Loucy (cell line): ENCODE results near the gene KIF23.
A peak's percentile ranks its signal among the peaks of the same experiment; 100 is the strongest.
"Not testable (repeated sequence)": the region's sequence is repeated elsewhere in the genome, so short reads cannot be mapped to it uniquely, and the experiment has no call there.

Experiments
- H2AFZ ChIP-seq: fragments of 200-600 bp; sonication (generic); 2 replicates; pipeline ENCODE4 v1.6.0; 2016; ENCODE audit warnings: antibody characterized with exemption, mild to moderate bottlenecking, low read length, moderate library complexity
- H3F3A ChIP-seq: fragments of 200-600 bp; 2 replicates; pipeline ENCODE4 v1.6.0; 2016; ENCODE audit warnings: antibody characterized with exemption, low read depth, mild to moderate bottlenecking
- H3K27me3 ChIP-seq: fragments of 200-600 bp; sonication (generic); 2 replicates; pipeline ENCODE4 v1.6.1; 2014; ENCODE audit warnings: low read length, mild to moderate bottlenecking; ENCODE audit not compliant: insufficient read depth, poor library complexity, severe bottlenecking
- H3K36me3 ChIP-seq: fragments of 200-600 bp; sonication (generic); 2 replicates; pipeline ENCODE4 v1.6.1; 2016; ENCODE audit warnings: low read length; ENCODE audit not compliant: insufficient read depth
- H3K4me1 ChIP-seq: fragments of 200-600 bp; sonication (generic); 2 replicates; pipeline ENCODE4 v1.5.1; 2014; ENCODE audit warnings: low read length, mild to moderate bottlenecking; ENCODE audit not compliant: insufficient read depth, poor library complexity, severe bottlenecking
- H3K4me2 ChIP-seq: fragments of 200-600 bp; sonication (generic); 2 replicates; pipeline ENCODE4 v1.6.0; 2014; ENCODE audit warnings: antibody characterized with exemption, low read length, low read depth, mild to moderate bottlenecking; ENCODE audit not compliant: poor library complexity, severe bottlenecking
- H3K4me3 ChIP-seq: fragments of 200-600 bp; sonication (generic); 2 replicates; pipeline ENCODE4 v1.5.1; 2014; ENCODE audit warnings: low read length, mild to moderate bottlenecking, mixed read lengths; ENCODE audit not compliant: poor library complexity, severe bottlenecking
- H3K79me2 ChIP-seq: fragments of 200-600 bp; sonication (generic); 2 replicates; pipeline ENCODE4 v1.6.1; 2014; ENCODE audit warnings: low read length; ENCODE audit not compliant: insufficient read depth
- H3K9ac ChIP-seq: fragments of 200-600 bp; sonication (generic); 2 replicates; pipeline ENCODE4 v1.6.0; 2014; ENCODE audit warnings: mild to moderate bottlenecking, low read depth, low read length, moderate library complexity; ENCODE audit not compliant: poor library complexity, severe bottlenecking
- H3K9me2 ChIP-seq: fragments of 200-600 bp; sonication (generic); replicated peaks from 2 replicates; pipeline ENCODE4 v1.6.1; 2016; ENCODE audit warnings: low read depth, low read length, mixed read lengths
- H3K9me3 ChIP-seq: fragments of 200-600 bp; sonication (generic); 2 replicates; pipeline ENCODE4 v1.6.1; 2014; ENCODE audit warnings: mild to moderate bottlenecking, antibody characterized with exemption, low read length, low read depth; ENCODE audit not compliant: insufficient read depth
- H4K20me1 ChIP-seq: fragments of 200-600 bp; sonication (generic); 2 replicates; pipeline ENCODE4 v1.6.0; 2014; ENCODE audit warnings: antibody characterized with exemption, low read length, mild to moderate bottlenecking; ENCODE audit not compliant: insufficient read depth, poor library complexity, severe bottlenecking
- EZH2phosphoT487 ChIP-seq: fragments of 200-600 bp; IDR thresholded peaks from 2 replicates; pipeline ENCODE4 v1.6.1; 2018; ENCODE audit warnings: antibody characterized with exemption, mild to moderate bottlenecking, moderate library complexity, borderline replicate concordance
- TF ChIP-seq, protein P1 (sequence below): fragments of 200-600 bp; sonication (generic); conservative IDR thresholded peaks from 2 replicates; pipeline ENCODE4 v1.5.1; 2014; ENCODE audit warnings: mild to moderate bottlenecking, antibody characterized with exemption, low read length

The KIF23 gene

DNA sequence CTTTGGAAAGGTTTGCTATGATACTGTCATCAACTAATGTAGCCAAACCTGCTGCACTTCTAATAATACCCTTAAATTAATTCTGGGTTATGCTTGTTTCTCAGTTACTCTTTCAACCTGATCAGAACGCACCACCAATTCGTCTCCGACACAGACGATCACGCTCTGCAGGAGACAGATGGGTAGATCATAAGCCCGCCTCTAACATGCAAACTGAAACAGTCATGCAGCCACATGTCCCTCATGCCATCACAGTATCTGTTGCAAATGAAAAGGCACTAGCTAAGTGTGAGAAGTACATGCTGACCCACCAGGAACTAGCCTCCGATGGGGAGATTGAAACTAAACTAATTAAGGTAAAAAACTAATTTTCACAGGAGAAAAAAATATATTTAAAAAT is 30.5 kb downstream of the KIF23 start:
- H3K9me2 ChIP-seq = no peaks in the 10 kb centered on the region
- H3F3A ChIP-seq = no peaks in the 10 kb centered on the region
- no peaks in the 10 kb centered on the region for H4K20me1 ChIP-seq
- H3K4me3 ChIP-seq = no peak overlapping the region
- H3K4me2 ChIP-seq = no peak overlapping the region
- H3K9ac ChIP-seq = no peak overlapping the region
- H3K9me3 ChIP-seq = no peaks in the 10 kb centered on the region
- H3K4me1 ChIP-seq = no peaks in the 10 kb centered on the region
- H3K27me3 ChIP-seq = no peaks in the 10 kb centered on the region
- no peaks in the 10 kb centered on the region for H3K79me2 ChIP-seq
- H2AFZ ChIP-seq = no peak overlapping the region
- H3K36me3 ChIP-seq = peaks cover 86% of the 10 kb centered on the region
- no peak for TF ChIP-seq EZH2phosphoT487
- TF ChIP-seq, protein P1, sequence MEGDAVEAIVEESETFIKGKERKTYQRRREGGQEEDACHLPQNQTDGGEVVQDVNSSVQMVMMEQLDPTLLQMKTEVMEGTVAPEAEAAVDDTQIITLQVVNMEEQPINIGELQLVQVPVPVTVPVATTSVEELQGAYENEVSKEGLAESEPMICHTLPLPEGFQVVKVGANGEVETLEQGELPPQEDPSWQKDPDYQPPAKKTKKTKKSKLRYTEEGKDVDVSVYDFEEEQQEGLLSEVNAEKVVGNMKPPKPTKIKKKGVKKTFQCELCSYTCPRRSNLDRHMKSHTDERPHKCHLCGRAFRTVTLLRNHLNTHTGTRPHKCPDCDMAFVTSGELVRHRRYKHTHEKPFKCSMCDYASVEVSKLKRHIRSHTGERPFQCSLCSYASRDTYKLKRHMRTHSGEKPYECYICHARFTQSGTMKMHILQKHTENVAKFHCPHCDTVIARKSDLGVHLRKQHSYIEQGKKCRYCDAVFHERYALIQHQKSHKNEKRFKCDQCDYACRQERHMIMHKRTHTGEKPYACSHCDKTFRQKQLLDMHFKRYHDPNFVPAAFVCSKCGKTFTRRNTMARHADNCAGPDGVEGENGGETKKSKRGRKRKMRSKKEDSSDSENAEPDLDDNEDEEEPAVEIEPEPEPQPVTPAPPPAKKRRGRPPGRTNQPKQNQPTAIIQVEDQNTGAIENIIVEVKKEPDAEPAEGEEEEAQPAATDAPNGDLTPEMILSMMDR = no peak

DNA sequence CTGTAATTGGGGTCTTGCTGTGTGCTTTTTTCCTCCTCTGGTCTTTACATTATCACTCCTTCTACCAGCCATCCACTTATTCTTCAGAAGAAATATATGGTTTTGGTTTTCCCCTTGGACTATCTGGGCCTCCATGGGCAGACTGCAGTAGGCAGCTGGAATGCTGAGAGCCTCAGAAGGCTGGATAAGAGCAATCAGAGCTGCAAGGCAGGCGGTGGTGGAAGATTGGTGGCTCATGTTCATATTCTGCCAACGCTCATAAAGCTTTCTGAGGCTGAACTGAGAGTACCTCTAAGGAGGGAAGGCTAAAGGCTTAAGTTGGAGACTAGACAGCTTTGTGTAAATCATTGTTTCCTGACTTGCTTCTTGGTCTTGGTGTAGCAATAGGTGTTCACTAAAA is 32.8 kb downstream of the KIF23 start:
- H3F3A ChIP-seq = no peaks in the 10 kb centered on the region
- H3K36me3 ChIP-seq = peaks cover 64% of the 10 kb centered on the region
- no peak overlapping the region for H2AFZ ChIP-seq
- no peak for TF ChIP-seq EZH2phosphoT487
- TF ChIP-seq, protein P1 = no peak
- no peaks in the 10 kb centered on the region for H3K79me2 ChIP-seq
- no peak overlapping the region for H3K9ac ChIP-seq
- no peaks in the 10 kb centered on the region for H4K20me1 ChIP-seq
- no peaks in the 10 kb centered on the region for H3K27me3 ChIP-seq
- no peaks in the 10 kb centered on the region for H3K9me3 ChIP-seq
- H3K9me2 ChIP-seq = no peaks in the 10 kb centered on the region
- H3K4me3 ChIP-seq = no peak overlapping the region
- peaks cover 8% of the 10 kb centered on the region for H3K4me1 ChIP-seq
- no peak overlapping the region for H3K4me2 ChIP-seq

DNA sequence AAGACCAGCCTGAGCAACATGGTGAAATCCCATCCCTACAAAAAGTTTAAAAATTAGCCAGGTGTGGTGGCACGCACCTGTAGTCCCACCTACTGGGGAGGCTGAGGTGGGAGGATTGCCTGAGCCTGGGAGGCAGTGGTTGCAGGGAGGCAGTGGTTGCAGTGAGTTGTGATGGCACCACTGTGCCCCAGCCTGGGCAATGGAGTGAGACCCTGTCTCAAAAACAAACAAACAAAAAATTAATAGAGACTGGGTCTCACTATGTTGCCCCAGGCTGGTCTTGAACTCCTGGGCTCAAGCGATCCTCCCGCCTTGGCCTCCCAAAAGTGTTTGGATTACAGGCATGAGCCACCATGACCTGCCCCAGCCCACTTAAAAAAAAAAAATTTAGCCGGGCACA is 36.1 kb downstream of the KIF23 start:
- Histone ChIP-seq H4K20me1 (peaks cover 25% of the 10 kb centered on the region), H3K4me1 (peaks cover 24% of the 10 kb centered on the region), H3K36me3 (peaks cover 43% of the 10 kb centered on the region; the same call in 1 of the 2 replicates), H3K79me2 (peaks cover 26% of the 10 kb centered on the region)
- H3K4me2 ChIP-seq, H3K27me3 ChIP-seq, H3K9ac ChIP-seq, H3K9me3 ChIP-seq, H3F3A ChIP-seq, H3K9me2 ChIP-seq, H3K4me3 ChIP-seq, H2AFZ ChIP-seq: not testable (repeated sequence)

DNA sequence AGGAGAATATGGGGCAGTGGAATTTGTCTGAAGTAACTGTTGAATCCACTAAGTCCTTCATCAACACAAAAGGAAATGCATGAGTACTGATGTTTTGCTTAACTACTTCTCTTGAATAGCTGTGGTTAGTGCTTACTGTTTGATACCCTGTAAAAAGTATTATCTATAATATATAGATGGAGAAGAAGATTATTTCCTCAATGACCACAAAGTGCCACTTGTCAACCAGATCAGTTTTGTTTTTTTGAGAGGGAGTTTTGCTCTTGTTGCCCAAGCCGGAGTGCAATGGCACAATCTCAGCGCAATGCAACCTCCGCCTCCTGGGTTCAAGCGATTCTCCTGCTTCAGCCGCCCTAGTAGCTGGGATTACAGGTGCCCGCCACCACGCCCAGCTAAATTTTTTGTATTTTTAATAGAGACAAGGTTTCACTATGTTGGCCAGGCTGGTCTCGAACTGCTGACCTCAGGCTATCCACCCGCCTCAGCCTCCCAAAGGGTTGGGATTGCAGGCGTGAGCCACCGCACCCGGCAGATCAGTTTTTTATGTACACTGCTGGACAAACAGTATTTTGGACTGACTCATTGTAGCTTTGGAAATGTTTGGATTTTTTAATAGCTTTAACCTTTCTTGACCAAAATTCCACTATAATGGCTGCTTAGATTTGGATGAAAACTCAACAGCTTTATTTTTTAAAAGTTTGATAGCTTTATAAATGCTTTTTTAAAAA is 37.0 kb downstream of the KIF23 start:
- H3K79me2 ChIP-seq = peaks cover 35% of the 10 kb centered on the region
- H3K9me3 ChIP-seq = no peaks in the 10 kb centered on the region
- no peak overlapping the region for H2AFZ ChIP-seq
- peaks cover 30% of the 10 kb centered on the region for H3K4me1 ChIP-seq
- H3F3A ChIP-seq = no peaks in the 10 kb centered on the region
- no peaks in the 10 kb centered on the region for H3K9me2 ChIP-seq
- H3K27me3 ChIP-seq = peaks cover 10% of the 10 kb centered on the region
- H3K36me3 ChIP-seq = peaks cover 43% of the 10 kb centered on the region; the same call in 1 of the 2 replicates
- H3K9ac ChIP-seq = peak overlapping the region; percentile 86
- peak overlapping the region; percentile 80 for H3K4me2 ChIP-seq
- peak overlapping the region; percentile 86 for H3K4me3 ChIP-seq
- peaks cover 34% of the 10 kb centered on the region for H4K20me1 ChIP-seq
- no peak for TF ChIP-seq EZH2phosphoT487
- TF ChIP-seq, protein P1 = no peak
